WERI-Rb-1 (cell line): Measurements from ENCODE around the gene GPC5.

Experiments used
- DNase-seq: peaks from one replicate; pipeline ENCODE4 v3.0.0-alpha.2; 2020
- H3K27ac ChIP-seq: fragments of 250-450 bp; sonication (Bioruptor Pico); 2 replicates; pipeline ENCODE4 v1.5.1; 2020; ENCODE audit warnings: mild to moderate bottlenecking, moderate library complexity
- H3K27me3 ChIP-seq: fragments of 250-450 bp; sonication (Bioruptor Pico); 2 replicates; pipeline ENCODE4 v1.5.1; 2021; ENCODE audit warnings: mild to moderate bottlenecking, low read depth, moderate library complexity; ENCODE audit not compliant: insufficient read depth, severe bottlenecking
- H3K36me3 ChIP-seq: fragments of 250-450 bp; sonication (Bioruptor Pico); 2 replicates; pipeline ENCODE4 v1.5.1; 2020; ENCODE audit warnings: mild to moderate bottlenecking, moderate library complexity
- H3K4me3 ChIP-seq: 2 replicates; pipeline ENCODE4 v1.5.1; 2011; ENCODE audit warnings: low read depth, mild to moderate bottlenecking, control low read depth, low read length
- H3K9me3 ChIP-seq: fragments of 250-450 bp; sonication (Bioruptor Pico); 2 replicates; pipeline ENCODE4 v1.5.1; 2021; ENCODE audit warnings: mild to moderate bottlenecking, moderate library complexity; ENCODE audit not compliant: severe bottlenecking
- CTCF ChIP-seq: IDR thresholded peaks from 2 replicates; pipeline ENCODE4 v1.5.1; 2011; ENCODE audit warnings: low read depth, mild to moderate bottlenecking, control low read depth, inconsistent platforms, low read length

GPC5 gene

GRCh38 chr13:91539286-91540157, 141.1 kb downstream of the GPC5 start:
- no peak for TF ChIP-seq CTCF
- no peak for DNase-seq
- H3K27me3 ChIP-seq, result no peaks in the 10 kb centered on the region
- no peak overlapping the region for H3K27ac ChIP-seq
- H3K36me3 ChIP-seq, result no peaks in the 10 kb centered on the region
- no peaks in the 10 kb centered on the region for H3K9me3 ChIP-seq
- no peak overlapping the region for H3K4me3 ChIP-seq

GRCh38 chr13:91540158-91540736, 141.8 kb downstream of the GPC5 start:
- no peaks in the 10 kb centered on the region for H3K27me3 ChIP-seq
- DNase-seq, result no peak
- TF ChIP-seq CTCF, result no peak
- no peak overlapping the region for H3K27ac ChIP-seq
- H3K4me3 ChIP-seq, result no peak overlapping the region
- no peaks in the 10 kb centered on the region for H3K9me3 ChIP-seq
- no peaks in the 10 kb centered on the region for H3K36me3 ChIP-seq

- Histone ChIP-seq H3K4me3 (no peak overlapping the region), H3K27me3 (no peaks in the 10 kb centered on the region), H3K9me3 (no peaks in the 10 kb centered on the region), H3K27ac (no peak overlapping the region), H3K36me3 (no peaks in the 10 kb centered on the region)
- no peak for TF ChIP-seq CTCF
- no peak for DNase-seq
Observed at GRCh38 chr13:91544723-91545122, 146.3 kb downstream of the GPC5 start.

GRCh38 chr13:91546900-91547299, 148.5 kb downstream of the GPC5 start:
- Histone ChIP-seq H3K36me3 (no peaks in the 10 kb centered on the region), H3K4me3 (no peak overlapping the region), H3K27ac (no peak overlapping the region), H3K9me3 (no peaks in the 10 kb centered on the region), H3K27me3 (no peaks in the 10 kb centered on the region)
- TF ChIP-seq CTCF, result no peak
- DNase-seq, result no peak

GRCh38 chr13:91553584-91553983, 155.2 kb downstream of the GPC5 start:
- DNase-seq, result no peak
- TF ChIP-seq CTCF, result no peak
- Histone ChIP-seq H3K9me3 (no peaks in the 10 kb centered on the region), H3K36me3 (no peaks in the 10 kb centered on the region), H3K27me3 (no peaks in the 10 kb centered on the region), H3K4me3 (no peak overlapping the region), H3K27ac (no peak overlapping the region)

- no peak overlapping the region for H3K4me3 ChIP-seq
- no peak for DNase-seq
Observed at GRCh38 chr13:91554101-91554500, 155.7 kb downstream of the GPC5 start.

More at GRCh38 chr13:91554101-91554500, 155.7 kb downstream of the GPC5 start:
- Histone ChIP-seq H3K27me3 (no peaks in the 10 kb centered on the region), H3K36me3 (no peaks in the 10 kb centered on the region), H3K27ac (no peak overlapping the region), H3K9me3 (no peaks in the 10 kb centered on the region)
- TF ChIP-seq CTCF, result no peak
